Measurements from ENCODE around the gene KIF5C. TPM values are rescaled to one million over a fixed set of nuclear protein-coding genes. Genes with fewer than 3 reads are reported as not detected.

KIF5C gene
- polyA plus RNA-seq, 4 donors, result 2.9 to 7.1 (median 4.4) TPM

DNA sequence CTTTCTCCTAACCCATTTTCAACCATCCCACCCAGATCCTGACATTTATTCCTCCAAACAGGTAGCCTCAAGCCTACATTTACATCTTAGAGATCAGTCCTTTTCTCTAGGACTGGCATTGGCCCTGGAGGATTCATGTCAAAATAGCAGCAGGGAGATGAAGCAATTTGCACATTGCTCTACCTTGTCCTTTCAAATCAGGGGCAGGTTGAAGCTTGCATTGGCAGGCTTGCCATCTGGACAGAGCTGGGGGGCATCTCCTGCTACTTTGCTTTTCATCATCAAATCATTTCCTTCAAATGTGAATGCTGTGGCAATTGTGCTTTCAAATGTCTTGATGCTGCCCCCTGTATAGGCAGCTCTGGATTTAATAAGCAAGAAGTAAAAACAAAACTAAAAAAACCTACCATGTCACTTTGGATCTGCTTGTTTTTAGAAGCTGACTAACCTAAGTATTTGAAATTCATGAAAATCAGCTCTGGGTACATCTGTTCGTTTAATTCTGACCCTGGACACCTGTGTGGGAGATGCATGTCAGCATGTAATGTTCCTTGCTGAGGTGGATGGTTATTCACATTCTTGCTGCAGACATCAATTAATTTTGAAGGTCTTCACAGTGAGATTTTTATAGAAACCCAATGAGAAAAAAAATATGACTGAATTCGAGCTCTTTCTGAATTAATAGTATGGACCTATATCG, 47.9 kb downstream of the KIF5C start:
- DNase-seq (ENCODE audit: low read depth in 4 of 4, low spot score in 3 of 4), result no peak

DNA sequence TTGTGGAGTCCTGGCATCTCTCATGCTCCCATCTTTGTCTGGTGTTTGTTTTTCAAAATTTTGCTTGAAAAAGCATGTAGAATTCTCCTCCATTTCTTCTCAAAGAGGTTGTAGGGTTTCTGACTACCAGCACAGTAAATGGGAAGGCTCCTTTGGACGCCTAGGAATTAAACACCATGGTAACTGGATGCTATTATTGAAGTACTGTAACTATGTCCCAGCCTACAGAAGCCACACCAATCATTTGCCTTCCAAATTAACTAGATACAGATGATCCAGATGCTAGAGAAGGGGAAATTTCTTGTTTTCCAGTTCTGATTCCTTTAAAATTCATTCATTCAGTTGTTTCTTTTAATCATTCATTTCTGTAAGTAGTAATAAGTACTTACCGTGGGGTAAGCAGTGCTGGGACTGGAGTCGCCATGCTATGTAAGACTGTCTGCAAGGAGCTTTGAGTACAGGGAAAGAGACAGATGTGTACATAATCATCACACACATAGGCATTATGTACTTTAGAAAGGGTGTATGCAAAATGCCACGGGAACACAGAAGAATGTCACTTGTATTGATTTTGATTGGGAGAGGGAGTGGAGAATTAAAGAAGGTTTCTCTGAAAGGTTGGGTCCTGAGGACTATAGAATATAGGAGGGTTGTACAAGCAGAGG, 49.6 kb downstream of the KIF5C start:
- no peak for DNase-seq (ENCODE audit: low read depth in 4 of 4, low spot score in 3 of 4)

DNA sequence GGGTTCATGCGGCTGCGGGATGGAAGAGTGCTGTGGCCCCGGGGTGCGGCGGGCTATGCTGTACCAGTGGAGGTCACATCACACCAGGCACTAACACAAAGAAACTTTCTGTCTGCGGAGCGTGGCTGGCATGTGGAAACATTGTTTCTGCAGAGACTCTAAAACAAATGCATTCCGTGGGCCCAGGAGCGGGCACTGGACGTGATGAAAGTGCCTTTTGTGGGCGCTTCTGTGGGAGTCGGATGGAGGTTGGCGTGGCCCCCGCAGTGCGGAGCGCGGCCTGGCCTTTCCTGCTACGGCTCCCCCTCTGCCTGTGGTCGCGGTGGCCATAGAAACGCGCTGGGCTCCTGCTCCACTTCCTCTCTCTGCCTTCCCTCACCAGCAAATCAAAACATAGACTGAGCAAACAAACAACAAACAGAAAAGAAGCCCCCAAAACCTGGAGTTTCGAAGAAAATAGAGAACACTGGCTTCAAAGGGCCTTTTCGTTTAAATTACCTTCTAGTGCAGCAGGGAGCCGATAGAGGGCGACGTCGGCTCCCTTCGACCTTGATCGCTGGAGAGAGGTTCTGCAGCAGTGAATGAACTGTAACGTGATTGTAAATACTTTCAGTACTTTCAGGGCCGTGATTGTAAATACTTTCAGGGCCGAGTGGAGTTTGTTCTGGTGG, 51.4 kb downstream of the KIF5C start:
- peak in 2 of 4 donors; percentile 22 to 36 for DNase-seq (ENCODE audit: low read depth in 4 of 4, low spot score in 3 of 4)

DNA sequence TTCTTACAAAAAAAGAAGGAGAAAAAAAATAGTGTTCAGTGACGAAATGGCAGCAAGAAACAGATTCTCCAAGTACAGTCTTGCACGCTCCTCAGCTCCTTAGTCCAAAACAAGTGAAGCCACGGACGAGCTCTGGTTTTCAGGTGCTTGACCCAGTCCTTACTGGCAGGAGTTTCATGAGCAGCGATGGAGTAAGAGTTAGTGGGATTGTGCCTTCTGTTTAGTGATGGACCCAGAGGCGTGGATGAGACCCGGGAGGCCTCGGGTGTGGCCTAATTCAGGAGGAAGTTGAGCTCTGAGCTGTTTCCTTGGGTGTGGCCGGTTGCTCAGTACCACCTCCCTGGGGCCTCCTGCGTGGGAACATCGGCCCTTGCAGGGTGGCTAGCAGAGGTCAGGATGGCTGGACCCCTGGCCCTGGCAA, 52.0 kb downstream of the KIF5C start:
- DNase-seq (ENCODE audit: low read depth in 4 of 4, low spot score in 3 of 4), result no peak

DNA sequence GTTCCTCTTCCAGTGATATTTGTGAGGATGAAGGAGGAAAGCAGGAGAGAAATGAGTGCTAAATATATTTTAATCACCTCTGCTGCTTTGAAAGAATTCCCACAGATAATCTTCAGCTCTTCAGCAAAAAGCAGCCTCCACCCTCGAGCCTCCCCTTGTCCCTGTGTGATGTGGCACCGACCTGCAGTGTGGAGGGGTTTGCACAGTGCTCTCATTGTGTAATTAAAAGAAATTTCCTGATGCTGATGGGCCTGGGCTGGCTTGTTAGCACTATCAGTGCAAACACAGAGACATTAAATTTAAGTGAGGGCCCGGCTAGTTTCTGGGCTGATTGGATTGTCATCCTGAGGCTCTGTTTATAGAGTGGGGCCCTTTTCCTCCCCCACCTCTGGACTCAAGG, 53.4 kb downstream of the KIF5C start:
- no peak for DNase-seq (ENCODE audit: low read depth in 4 of 4, low spot score in 3 of 4)

DNA sequence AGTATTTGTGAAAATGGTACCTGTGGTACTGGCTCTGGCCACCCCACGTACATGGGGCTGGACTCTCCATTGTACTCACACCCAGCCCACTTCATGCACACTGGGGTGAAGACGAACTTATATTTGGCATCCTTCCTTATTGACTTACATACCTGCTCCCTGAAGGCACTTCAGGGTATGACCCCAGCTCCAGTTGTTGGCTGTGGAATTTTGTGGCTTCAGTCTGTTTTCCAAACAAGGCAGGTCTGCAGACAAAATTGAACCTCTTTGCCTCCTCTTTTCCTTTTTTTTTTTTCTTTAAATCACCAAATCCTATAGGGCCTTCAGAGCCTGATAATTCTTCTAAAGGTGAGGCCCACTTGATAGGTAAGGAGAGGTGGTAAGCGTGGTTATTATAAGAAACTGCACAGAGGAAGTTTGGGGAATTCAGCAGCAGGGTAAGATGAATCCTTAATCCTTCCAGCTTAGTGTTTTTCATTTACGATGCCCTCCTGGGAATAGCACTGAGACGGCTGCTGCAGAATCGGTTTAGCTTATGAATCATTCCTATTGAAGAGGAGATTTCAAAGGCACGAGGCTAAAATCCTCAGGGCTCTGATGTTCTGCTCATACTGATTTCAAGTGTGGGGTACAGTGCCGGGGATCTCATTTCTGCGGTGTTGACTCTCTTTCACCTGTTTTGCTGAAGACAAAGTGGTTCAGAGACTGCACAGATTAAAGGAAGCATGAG, 55.2 kb downstream of the KIF5C start:
- no peak for DNase-seq (ENCODE audit: low read depth in 4 of 4, low spot score in 3 of 4)

DNA sequence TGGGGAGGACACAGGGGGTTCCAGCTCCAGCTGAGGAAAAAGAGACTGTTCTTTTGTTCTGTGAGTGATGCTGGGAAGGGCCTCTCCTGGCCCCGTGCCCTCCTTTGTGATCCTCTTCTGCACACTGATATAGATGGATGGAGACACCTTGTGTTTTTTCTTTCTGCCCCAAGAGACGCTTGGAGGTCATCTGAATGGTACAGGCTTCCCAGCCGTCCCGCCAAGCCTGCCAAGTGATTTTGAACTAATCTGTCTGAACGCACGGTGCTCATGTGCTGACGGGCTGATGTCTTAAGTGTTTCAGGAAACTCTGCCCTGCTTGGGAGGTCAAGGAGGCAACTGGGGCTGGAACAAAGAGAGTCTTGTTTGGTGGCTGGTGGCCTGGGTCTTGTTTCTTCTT, 57.5 kb downstream of the KIF5C start:
- DNase-seq (ENCODE audit: low read depth in 4 of 4, low spot score in 3 of 4), result no peak

DNA sequence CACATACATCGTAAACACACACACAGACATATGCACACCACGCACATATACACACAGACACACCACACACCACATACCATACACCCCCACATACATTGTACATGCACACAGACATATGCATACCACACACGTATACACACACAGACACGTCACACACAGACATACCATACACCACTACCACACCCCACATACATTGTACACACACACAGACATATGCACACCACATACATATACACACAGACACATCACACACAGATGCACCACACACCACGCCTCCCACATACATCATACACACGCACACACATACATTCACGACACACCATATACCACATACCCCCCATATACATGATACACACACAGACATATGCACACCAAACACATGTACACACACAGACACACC, 58.4 kb downstream of the KIF5C start:
- no peak for DNase-seq (ENCODE audit: low read depth in 4 of 4, low spot score in 3 of 4)

DNA sequence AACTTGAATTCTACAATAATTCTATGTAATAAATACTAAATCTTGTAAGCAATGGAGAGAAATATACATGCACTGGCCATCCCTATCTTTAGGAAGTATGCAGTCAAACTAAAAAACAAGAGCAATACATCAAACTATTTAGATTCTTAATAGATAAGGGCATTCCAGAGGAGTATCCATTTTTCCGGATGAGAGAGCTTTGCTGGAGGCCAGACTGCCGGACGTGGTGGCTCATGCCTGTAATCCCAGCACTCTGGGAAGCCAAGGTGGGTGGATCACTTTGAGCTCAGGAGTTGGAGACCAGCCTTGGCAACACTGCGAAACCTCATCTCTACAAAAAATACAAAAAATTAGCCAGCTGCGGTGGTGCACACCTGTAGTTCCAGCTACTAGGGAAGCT, 60.8 kb downstream of the KIF5C start:
- DNase-seq (ENCODE audit: low read depth in 4 of 4, low spot score in 3 of 4), result no peak

DNA sequence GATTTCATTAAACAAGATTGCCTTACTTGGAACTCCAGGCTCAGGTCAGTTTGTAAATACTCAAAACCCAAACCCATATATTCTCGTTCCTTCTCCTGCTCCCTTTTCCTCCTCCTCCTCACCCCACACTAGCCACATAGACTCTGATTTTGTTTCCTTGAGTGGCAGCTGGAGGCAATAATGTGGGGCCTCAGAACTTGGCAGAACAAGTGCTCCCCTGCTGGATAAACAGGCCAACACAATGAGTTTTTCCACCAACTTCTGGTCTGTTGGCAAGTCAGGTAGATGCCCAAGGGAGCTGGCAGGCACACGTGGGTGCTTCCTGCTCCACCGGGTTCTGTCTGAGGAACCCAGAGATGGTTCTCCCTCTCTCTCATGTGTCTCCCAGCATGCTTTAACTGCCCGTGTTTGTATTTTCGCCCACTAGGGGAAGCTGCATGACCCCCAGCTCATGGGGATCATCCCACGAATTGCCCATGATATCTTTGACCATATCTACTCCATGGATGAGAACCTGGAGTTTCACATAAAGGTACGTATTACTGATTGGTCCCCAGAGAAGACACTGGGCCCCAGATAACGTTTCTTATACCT, 61.9 kb downstream of the KIF5C start:
- no peak for DNase-seq (ENCODE audit: low read depth in 4 of 4, low spot score in 3 of 4)

DNA sequence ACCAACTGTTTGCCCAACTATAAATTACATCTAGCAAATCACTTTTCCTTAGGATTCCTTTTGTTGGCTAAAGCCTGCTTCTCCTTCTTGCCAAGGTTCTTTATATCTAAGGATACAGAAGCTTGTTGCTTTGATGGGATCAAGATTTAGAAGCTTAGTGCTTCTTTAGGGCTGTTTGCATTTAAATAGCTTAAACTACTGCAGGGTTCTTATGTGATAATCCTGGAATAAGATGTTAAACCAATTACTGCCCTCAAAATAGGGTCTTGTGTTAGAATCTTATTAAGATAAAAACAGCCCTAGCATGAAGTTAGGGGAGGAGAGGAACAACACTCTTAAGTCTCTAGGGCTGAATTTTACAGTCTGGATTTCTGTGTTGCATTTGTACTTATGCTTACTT, 64.2 kb downstream of the KIF5C start:
- DNase-seq (ENCODE audit: low read depth in 4 of 4, low spot score in 3 of 4), result no peak

DNA sequence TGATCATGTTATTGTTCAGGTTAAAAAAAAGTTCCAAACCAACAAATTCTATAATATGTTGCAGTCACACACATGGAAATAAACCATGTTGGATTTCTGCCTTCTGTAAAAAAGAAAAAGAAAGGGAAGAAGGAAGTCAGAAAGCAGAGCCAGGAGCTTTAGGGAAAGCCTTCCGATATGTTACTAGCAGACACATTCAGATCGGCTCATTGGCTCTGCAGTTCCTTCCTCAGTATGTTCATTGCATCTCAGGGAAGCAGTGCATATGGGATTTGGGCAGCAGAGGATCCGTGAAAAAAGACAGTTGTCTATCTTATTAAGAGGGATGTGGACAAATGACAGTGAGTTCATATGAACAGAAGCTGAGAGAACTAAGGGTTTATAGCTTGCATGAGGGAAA, 68.1 kb downstream of the KIF5C start:
- no peak for DNase-seq (ENCODE audit: low read depth in 4 of 4, low spot score in 3 of 4)

DNA sequence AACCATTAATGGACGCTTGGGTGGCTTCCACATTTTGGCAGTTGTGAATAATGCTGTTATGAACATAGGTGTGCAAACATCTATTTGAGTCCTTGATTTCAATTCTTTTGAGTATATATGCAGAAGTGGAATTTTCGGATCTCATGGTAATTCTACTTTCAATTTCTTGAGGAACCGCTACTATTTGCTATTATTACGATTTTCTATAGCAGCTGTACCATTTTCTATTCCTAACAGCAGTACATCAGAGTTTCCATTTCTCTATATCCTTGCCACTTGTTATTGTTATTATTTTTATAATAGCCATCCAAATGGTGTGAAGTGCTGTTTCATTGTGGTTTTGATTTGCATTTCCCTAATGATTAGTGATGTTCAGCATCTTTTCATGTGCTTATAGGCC, 69.5 kb downstream of the KIF5C start:
- no peak for DNase-seq (ENCODE audit: low read depth in 4 of 4, low spot score in 3 of 4)

DNA sequence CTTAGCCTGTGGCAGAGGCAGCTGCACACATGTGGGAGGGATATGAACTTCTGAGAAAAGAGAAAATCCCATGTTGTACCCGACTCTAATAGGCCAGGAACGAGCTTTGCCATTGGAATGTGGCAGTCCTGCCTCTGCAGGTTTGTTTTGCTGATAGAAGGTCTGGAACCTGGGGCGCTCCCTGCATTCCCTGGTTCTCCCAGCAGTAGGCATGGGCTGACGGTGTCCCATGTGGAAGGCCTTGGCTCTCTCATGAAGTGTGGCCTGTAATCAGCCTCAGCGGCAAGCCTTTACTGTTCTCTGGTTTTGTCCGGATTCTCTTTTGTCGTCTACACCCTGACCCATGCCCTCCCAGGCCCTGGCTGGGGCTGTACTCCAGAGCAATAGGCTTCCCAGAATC, 72.3 kb downstream of the KIF5C start:
- DNase-seq (ENCODE audit: low read depth in 4 of 4, low spot score in 3 of 4), result no peak

DNA sequence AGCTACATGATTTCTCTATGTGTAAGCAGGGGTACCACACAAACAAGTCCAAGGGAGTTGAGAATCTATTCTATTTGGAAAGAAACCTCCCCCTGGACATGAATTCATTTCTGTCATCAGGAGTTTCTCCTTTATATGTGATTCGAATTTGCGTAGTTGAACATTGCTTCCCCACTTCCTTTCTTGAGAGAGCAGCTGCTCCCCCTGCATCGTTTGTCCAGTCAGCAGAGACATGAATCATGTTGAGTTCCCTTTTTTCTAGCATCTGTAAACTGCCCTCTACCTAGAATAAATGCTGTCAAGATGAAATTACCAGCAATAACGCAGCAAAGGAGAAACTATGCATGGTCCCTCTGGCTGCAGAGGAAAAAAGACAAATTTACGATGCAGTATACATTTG, 73.8 kb downstream of the KIF5C start:
- no peak for DNase-seq (ENCODE audit: low read depth in 4 of 4, low spot score in 3 of 4)

DNA sequence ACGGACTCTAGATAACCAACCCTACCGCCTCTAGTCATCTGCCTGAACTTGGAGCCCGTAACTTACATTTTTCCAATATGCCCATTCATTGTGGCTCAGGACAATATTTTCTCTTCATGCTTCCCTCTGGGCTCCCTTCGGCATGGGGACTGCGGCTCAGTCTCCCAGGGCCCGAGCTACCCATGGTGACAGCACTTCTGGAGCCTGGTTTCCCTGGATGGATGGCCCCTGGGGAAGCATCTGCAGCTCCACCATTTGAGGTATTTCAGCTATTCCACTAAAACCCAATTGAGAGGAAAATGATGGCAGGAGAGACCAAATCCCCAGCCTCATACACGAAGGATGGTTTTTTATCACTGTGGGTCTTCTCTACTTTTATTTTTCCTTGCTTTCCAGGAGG, 74.3 kb downstream of the KIF5C start:
- DNase-seq (ENCODE audit: low read depth in 4 of 4, low spot score in 3 of 4), result no peak

DNA sequence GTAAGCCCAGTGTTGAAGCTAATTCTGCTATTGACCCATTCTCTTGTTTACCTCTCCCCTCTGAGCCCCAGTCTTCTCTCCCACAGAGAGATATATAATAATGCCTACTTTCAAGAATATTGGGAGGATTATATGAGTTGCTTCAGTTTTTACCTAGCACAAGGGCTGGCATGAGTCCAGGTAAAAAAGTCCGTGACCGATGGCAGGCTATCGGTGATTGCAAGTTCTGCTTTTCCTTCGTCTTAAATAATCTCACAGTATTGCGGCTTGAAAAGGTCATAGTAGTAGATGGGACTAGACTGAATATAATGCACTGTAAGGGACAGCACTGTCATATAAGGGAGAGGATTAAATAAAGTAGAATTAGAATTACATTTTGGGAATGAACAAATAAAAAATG, 77.6 kb downstream of the KIF5C start:
- DNase-seq (ENCODE audit: low read depth in 4 of 4, low spot score in 3 of 4), result no peak

DNA sequence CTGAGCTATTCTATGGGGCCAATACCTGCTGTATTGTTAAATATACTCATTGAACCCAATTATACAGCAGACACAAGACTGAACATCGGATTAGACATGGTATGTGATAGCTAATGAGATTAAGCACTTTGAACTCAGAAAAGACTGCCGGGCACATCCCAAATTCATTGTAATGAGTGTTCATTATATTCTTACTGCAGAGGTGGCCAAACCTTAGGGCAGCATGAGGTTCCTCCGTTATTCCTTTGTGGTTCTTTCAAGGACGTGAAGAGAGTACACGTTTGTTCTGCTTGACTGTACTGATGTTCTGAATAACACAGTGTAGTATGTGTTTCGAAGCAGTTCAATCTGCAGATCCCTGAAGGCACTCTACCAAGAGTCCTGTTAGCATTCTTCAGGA, 78.4 kb downstream of the KIF5C start:
- no peak for DNase-seq (ENCODE audit: low read depth in 4 of 4, low spot score in 3 of 4)

DNA sequence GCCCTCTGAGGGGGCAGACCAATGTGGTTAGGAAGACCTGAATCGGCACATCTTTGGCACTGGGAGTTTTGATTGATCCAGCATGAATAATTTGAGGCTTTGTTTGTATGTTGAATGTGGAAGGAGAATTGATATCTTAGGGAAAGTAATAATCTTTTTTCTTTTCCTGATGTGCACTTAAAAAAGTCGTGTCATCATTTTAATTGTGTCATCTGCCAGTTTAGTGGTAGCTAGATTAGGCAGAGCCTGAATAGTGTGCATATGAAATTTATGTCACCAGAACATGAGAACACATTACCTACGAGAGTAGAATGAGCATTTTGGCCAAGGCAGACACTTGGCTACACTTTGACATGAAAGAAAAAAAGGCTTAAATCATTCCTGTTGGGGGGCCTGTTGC, 79.5 kb downstream of the KIF5C start:
- no peak for DNase-seq (ENCODE audit: low read depth in 4 of 4, low spot score in 3 of 4)

DNA sequence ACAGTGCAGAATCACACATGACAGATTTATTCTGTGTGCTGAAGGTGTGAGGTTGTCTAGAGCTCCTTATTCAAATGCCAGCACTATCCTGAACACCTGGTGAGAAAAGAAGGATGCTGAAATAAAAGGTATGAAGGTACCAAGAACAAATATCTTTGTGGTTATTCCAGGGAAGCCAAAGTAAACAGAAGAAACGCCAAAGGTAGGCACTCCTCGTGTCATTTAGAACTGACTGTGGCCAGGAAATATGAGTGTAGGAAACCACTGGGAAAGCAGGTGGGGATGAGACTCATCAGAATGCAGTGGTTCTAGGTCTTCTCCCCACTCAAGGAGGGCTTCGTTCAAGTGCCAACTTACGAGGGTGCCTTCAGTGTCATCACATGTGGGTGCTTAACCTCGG, 80.8 kb downstream of the KIF5C start:
- no peak for DNase-seq (ENCODE audit: low read depth in 4 of 4, low spot score in 3 of 4)

DNA sequence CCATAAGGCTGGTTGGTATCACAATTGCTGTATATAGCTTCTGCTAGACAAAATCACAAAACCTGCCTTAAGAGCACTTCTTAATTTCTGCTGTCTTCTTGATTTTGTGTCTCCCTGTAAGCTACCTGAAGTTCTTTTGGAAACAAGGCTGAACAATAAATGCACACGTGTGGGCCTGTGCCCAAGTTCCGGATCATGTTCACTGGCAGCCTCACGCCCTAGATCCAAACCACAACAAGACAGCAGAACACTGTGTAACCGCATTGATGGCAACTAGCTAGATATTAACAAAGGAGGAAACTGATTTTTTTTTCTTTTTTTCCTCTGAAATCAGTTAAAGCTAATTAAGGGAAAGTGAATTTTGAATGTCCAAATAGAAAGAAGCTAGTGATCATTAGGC, 82.0 kb downstream of the KIF5C start:
- DNase-seq (ENCODE audit: low read depth in 4 of 4, low spot score in 3 of 4), result no peak

Measured in left renal pelvis (tissue), 4 donors.